Measurements from ENCODE around the gene PTPN12. TPM values are rescaled to one million over a fixed set of nuclear protein-coding genes. Genes with fewer than 3 reads are reported as not detected.
A peak's percentile ranks its signal among the peaks of the same experiment; 100 is the strongest.

The PTPN12 gene
- total and polyA plus RNA-seq, 2 donors (not counting 1 experiment from before 2014, with no cell fraction given): 42.3 to 47.8 TPM

GRCh38 chr7:77550586-77550985 lies 13.5 kb downstream of the PTPN12 start:
- H2AFZ ChIP-seq (ENCODE audit: low read length): no peak overlapping the region
- H3K4me3 ChIP-seq (replicated peaks in 1 of 4; ENCODE audit: control extremely low read depth in 1 of 4, insufficient read depth in 1 of 4, low read depth in 3 of 4, low read length in 4 of 4): no peak overlapping the region
- no peaks in the 10 kb centered on the region for H4K20me1 ChIP-seq (ENCODE audit: control insufficient read depth, extremely low read depth, insufficient read depth, low read length)
- H3K9ac ChIP-seq (ENCODE audit: insufficient read depth, low read length): no peak overlapping the region
- no peaks in the 10 kb centered on the region for H3K36me3 ChIP-seq (ENCODE audit: control insufficient read depth, insufficient read depth, low read length)
- DNase-seq (ENCODE audit: low read depth in 2 of 2): peak; percentile 59 to 91
- no peak overlapping the region for H3K4me2 ChIP-seq (ENCODE audit: extremely low read depth, insufficient read depth, low read length)
- no peaks in the 10 kb centered on the region for H3K9me3 ChIP-seq (ENCODE audit: control insufficient read depth, insufficient read depth, low read depth, low read length)
- H3K4me1 ChIP-seq (ENCODE audit: control insufficient read depth, extremely low read depth, insufficient read depth, low read length): no peaks in the 10 kb centered on the region
- no peak for TF ChIP-seq EZH2 (IDR thresholded peaks at IDR 0.05; ENCODE audit: low read length, missing control alignments)
- no peaks in the 10 kb centered on the region for H3K27me3 ChIP-seq (ENCODE audit: control insufficient read depth, insufficient read depth, low read length)
- no peak overlapping the region for H3K27ac ChIP-seq (ENCODE audit: insufficient read depth, low read length)
- peaks cover 98% of the 10 kb centered on the region for H3K79me2 ChIP-seq (ENCODE audit: control insufficient read depth, insufficient read depth, low read length)

GRCh38 chr7:77553123-77553522 lies 16.0 kb downstream of the PTPN12 start:
- TF ChIP-seq CTCF (conservative IDR thresholded peaks at IDR 0.05 in 1 of 2, IDR thresholded peaks at IDR 0.05 in 1 of 2; ENCODE audit: low read depth in 1 of 2, low read length in 2 of 2): no peak
- no peak for TF ChIP-seq EZH2 (IDR thresholded peaks at IDR 0.05; ENCODE audit: low read length, missing control alignments)
- H3K4me1 ChIP-seq (ENCODE audit: control insufficient read depth, extremely low read depth, insufficient read depth, low read length): no peaks in the 10 kb centered on the region
- no peak overlapping the region for H3K27ac ChIP-seq (ENCODE audit: insufficient read depth, low read length)
- H2AFZ ChIP-seq (ENCODE audit: low read length): no peak overlapping the region
- H3K79me2 ChIP-seq (ENCODE audit: control insufficient read depth, insufficient read depth, low read length): peaks cover 93% of the 10 kb centered on the region
- no peak overlapping the region for H3K4me3 ChIP-seq (replicated peaks in 1 of 4; ENCODE audit: control extremely low read depth in 1 of 4, insufficient read depth in 1 of 4, low read depth in 3 of 4, low read length in 4 of 4)
- no peaks in the 10 kb centered on the region for H3K36me3 ChIP-seq (ENCODE audit: control insufficient read depth, insufficient read depth, low read length)
- H4K20me1 ChIP-seq (ENCODE audit: control insufficient read depth, extremely low read depth, insufficient read depth, low read length): no peaks in the 10 kb centered on the region
- H3K27me3 ChIP-seq (ENCODE audit: control insufficient read depth, insufficient read depth, low read length): no peaks in the 10 kb centered on the region
- H3K4me2 ChIP-seq (ENCODE audit: extremely low read depth, insufficient read depth, low read length): no peak overlapping the region
- H3K9me3 ChIP-seq (ENCODE audit: control insufficient read depth, insufficient read depth, low read depth, low read length): no peaks in the 10 kb centered on the region
- H3K9ac ChIP-seq (ENCODE audit: insufficient read depth, low read length): no peak overlapping the region
- DNase-seq (ENCODE audit: low read depth in 2 of 2): peak in 1 of 2 donors; percentile 27

- Histone ChIP-seq H3K27me3 (ENCODE audit: control insufficient read depth, insufficient read depth, low read length) (no peaks in the 10 kb centered on the region), H3K4me1 (ENCODE audit: control insufficient read depth, extremely low read depth, insufficient read depth, low read length) (peaks cover 2% of the 10 kb centered on the region), H3K9me3 (ENCODE audit: control insufficient read depth, insufficient read depth, low read depth, low read length) (no peaks in the 10 kb centered on the region), H4K20me1 (ENCODE audit: control insufficient read depth, extremely low read depth, insufficient read depth, low read length) (no peaks in the 10 kb centered on the region), H3K36me3 (ENCODE audit: control insufficient read depth, insufficient read depth, low read length) (no peaks in the 10 kb centered on the region), H3K4me2 (ENCODE audit: extremely low read depth, insufficient read depth, low read length) (no peak overlapping the region), H3K79me2 (ENCODE audit: control insufficient read depth, insufficient read depth, low read length) (peaks cover 90% of the 10 kb centered on the region), H2AFZ (ENCODE audit: low read length) (no peak overlapping the region), H3K27ac (ENCODE audit: insufficient read depth, low read length) (no peak overlapping the region), H3K4me3 (replicated peaks in 1 of 4; ENCODE audit: control extremely low read depth in 1 of 4, insufficient read depth in 1 of 4, low read depth in 3 of 4, low read length in 4 of 4) (no peak overlapping the region), H3K9ac (ENCODE audit: insufficient read depth, low read length) (no peak overlapping the region)
- no peak for DNase-seq (ENCODE audit: low read depth in 2 of 2)
- no peak for TF ChIP-seq EZH2 (IDR thresholded peaks at IDR 0.05; ENCODE audit: low read length, missing control alignments)
These were observed 21.3 kb downstream of the PTPN12 start for GRCh38 chr7:77558284-77558967.

GRCh38 chr7:77561352-77561751 lies 24.3 kb downstream of the PTPN12 start:
- DNase-seq (ENCODE audit: low read depth in 2 of 2): no peak
- H3K4me2 ChIP-seq (ENCODE audit: extremely low read depth, insufficient read depth, low read length): no peak overlapping the region
- no peak overlapping the region for H3K27ac ChIP-seq (ENCODE audit: insufficient read depth, low read length)
- H3K27me3 ChIP-seq (ENCODE audit: control insufficient read depth, insufficient read depth, low read length): no peaks in the 10 kb centered on the region
- no peak overlapping the region for H3K9ac ChIP-seq (ENCODE audit: insufficient read depth, low read length)
- H3K4me3 ChIP-seq (replicated peaks in 1 of 4; ENCODE audit: control extremely low read depth in 1 of 4, insufficient read depth in 1 of 4, low read depth in 3 of 4, low read length in 4 of 4): no peak overlapping the region
- H3K79me2 ChIP-seq (ENCODE audit: control insufficient read depth, insufficient read depth, low read length): peaks cover 87% of the 10 kb centered on the region
- no peak for TF ChIP-seq CTCF (conservative IDR thresholded peaks at IDR 0.05 in 1 of 2, IDR thresholded peaks at IDR 0.05 in 1 of 2; ENCODE audit: low read depth in 1 of 2, low read length in 2 of 2)
- no peak for TF ChIP-seq EZH2 (IDR thresholded peaks at IDR 0.05; ENCODE audit: low read length, missing control alignments)
- no peak overlapping the region for H2AFZ ChIP-seq (ENCODE audit: low read length)
- no peaks in the 10 kb centered on the region for H3K9me3 ChIP-seq (ENCODE audit: control insufficient read depth, insufficient read depth, low read depth, low read length)
- H4K20me1 ChIP-seq (ENCODE audit: control insufficient read depth, extremely low read depth, insufficient read depth, low read length): no peaks in the 10 kb centered on the region
- no peaks in the 10 kb centered on the region for H3K36me3 ChIP-seq (ENCODE audit: control insufficient read depth, insufficient read depth, low read length)
- peaks cover 6% of the 10 kb centered on the region for H3K4me1 ChIP-seq (ENCODE audit: control insufficient read depth, extremely low read depth, insufficient read depth, low read length)
